Loucy (cell line): Measurements from ENCODE around the gene PNMA3.

ENCODE experiments used
- EZH2phosphoT487 ChIP-seq: fragments of 200-600 bp; IDR thresholded peaks from 2 replicates; pipeline ENCODE4 v1.6.1; 2018; ENCODE audit warnings: antibody characterized with exemption, mild to moderate bottlenecking, moderate library complexity, borderline replicate concordance
- TF ChIP-seq, protein P1 (sequence below): fragments of 200-600 bp; sonication (generic); conservative IDR thresholded peaks from 2 replicates; pipeline ENCODE4 v1.5.1; 2014; ENCODE audit warnings: mild to moderate bottlenecking, antibody characterized with exemption, low read length

DNA sequence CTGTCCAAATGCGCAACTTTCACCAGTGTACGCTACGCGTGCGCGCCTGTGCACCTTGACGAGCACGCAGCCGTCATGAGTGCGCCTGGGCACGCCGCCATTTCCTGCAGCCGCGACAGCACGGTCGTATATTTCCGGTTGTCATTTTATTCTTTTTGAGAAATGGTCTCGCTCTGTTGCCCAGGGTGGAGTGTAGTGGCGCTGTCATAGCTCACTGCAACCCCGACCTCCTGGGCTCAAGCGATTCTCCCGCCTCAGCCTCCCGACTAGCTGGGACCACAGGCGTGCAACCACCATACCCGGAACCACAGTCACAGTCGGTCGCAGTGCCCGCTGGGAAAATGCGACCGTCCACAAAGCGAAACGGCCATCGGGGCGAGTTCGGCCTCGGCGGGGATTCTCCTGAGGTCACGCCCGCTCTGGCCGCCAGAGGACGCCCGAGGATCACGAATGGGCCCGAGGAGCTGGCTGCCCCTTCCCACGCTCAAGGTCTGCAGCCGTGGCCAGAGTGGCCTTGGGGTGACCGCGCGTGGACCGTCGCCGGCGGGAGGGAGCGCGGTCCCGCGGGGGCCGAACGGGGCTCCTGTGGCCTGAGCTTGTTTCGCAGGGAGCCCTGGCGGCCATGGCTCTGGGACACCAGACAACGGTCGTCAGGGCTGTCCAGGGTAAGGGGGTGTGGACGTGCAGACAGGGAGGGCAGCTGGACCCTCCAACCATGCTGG, 23.7 kb upstream of the PNMA3 start:
- TF ChIP-seq, protein P1, sequence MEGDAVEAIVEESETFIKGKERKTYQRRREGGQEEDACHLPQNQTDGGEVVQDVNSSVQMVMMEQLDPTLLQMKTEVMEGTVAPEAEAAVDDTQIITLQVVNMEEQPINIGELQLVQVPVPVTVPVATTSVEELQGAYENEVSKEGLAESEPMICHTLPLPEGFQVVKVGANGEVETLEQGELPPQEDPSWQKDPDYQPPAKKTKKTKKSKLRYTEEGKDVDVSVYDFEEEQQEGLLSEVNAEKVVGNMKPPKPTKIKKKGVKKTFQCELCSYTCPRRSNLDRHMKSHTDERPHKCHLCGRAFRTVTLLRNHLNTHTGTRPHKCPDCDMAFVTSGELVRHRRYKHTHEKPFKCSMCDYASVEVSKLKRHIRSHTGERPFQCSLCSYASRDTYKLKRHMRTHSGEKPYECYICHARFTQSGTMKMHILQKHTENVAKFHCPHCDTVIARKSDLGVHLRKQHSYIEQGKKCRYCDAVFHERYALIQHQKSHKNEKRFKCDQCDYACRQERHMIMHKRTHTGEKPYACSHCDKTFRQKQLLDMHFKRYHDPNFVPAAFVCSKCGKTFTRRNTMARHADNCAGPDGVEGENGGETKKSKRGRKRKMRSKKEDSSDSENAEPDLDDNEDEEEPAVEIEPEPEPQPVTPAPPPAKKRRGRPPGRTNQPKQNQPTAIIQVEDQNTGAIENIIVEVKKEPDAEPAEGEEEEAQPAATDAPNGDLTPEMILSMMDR, result peak; percentile 61
- TF ChIP-seq EZH2phosphoT487, result no peak
